Measurements from ENCODE around the gene KCNQ5. TPM values are rescaled to one million over a fixed set of nuclear protein-coding genes. Genes with fewer than 3 reads are reported as not detected.

Gene KCNQ5
- total and polyA plus RNA-seq, 10 of the 15 experiments (the other 5 are each of a cell fraction or from before 2014, with no cell fraction given) = 0.60 to 16.2 (median 3.2) TPM

GRCh38 chr6:72944660-72945059, 322.8 kb downstream of the KCNQ5 start:
- POLR2A ChIA-PET = no interaction called here
- Histone ChIP-seq H3K79me2 (ENCODE audit: control insufficient read depth, insufficient read depth, low read length) (no peaks in the 10 kb centered on the region), H3K4me1 (ENCODE audit: control insufficient read depth, insufficient read depth, low read length) (no peaks in the 10 kb centered on the region), H2AFZ (ENCODE audit: control insufficient read depth, low read depth, low read length) (no peak overlapping the region), H3K9ac (ENCODE audit: control insufficient read depth, insufficient read depth, low read length) (no peak overlapping the region), H3K27ac (ENCODE audit: control insufficient read depth, insufficient read depth) (no peak overlapping the region), H3K36me3 (ENCODE audit: control insufficient read depth in 2 of 2, insufficient read depth in 2 of 2, low read length in 1 of 2) (no peaks in the 10 kb centered on the region), H3K4me3 (no peak overlapping the region), H3K27me3 (replicated peaks in 1 of 2; ENCODE audit: control insufficient read depth in 2 of 2, insufficient read depth in 2 of 2, low read length in 1 of 2) (no peaks in the 10 kb centered on the region), H3K4me2 (ENCODE audit: control insufficient read depth, insufficient read depth) (no peak overlapping the region), H4K20me1 (ENCODE audit: control insufficient read depth, insufficient read depth) (no peaks in the 10 kb centered on the region), H3K9me3 (replicated peaks; ENCODE audit: control insufficient read depth, insufficient read depth, low read length) (no peaks in the 10 kb centered on the region)
- BruUV-seq (replicated peaks) = no TSS peak
- DNase-seq (ENCODE audit: low read depth, low spot score) = no peak
- 97% methylated on average over 2 of the region's 2 CpGs for WGBS (ENCODE audit: insufficient coverage, insufficient replicate concordance, low lambda C conversion rate, missing lambda C conversion rate)
- RAD21 ChIA-PET (ENCODE audit: unreplicated experiment) = no interaction called here
- no peak for ATAC-seq
- intact Hi-C loops (cut with micrococcal nuclease; ENCODE audit: unreplicated experiment) (no loop called here), in situ Hi-C loops (cut with MboI) (no loop called here)
- FAIRE-seq = no peak
- SMC1A ChIA-PET (ENCODE audit: uncharacterized antibody, unreplicated experiment) = interaction anchor here (0.7 kb wide), 1 partner anchor 364 kb away, joined by 3 read pairs; no protein-coding TSS in a partner anchor
- CTCF ChIA-PET = no interaction called here
- TF ChIP-seq CBX5 (IDR thresholded peaks at IDR 0.05; ENCODE audit: low read depth) (no peak), RELB (IDR thresholded peaks at IDR 0.05; ENCODE audit: low read depth) (no peak), E4F1 (IDR thresholded peaks at IDR 0.05; ENCODE audit: borderline replicate concordance, partially characterized antibody) (no peak), HSF1 (IDR thresholded peaks at IDR 0.05; ENCODE audit: low read depth, low read length) (no peak), CHD4 (IDR thresholded peaks at IDR 0.05) (no peak), NR2C1 (IDR thresholded peaks at IDR 0.05) (no peak), ZBTB33 (IDR thresholded peaks at IDR 0.05) (no peak), CHD2 (IDR thresholded peaks at IDR 0.05; ENCODE audit: borderline replicate concordance, low read depth, low read length) (no peak), CEBPB (IDR thresholded peaks at IDR 0.05; ENCODE audit: borderline replicate concordance in 1 of 2, low read depth in 2 of 2, low read length in 2 of 2) (no peak), STAT1 (conservative IDR thresholded peaks at IDR 0.05) (no peak), POLR2AphosphoS5 (IDR thresholded peaks at IDR 0.05; ENCODE audit: low read length) (no peak), NKRF (conservative IDR thresholded peaks at IDR 0.05) (no peak), ETV6 (conservative IDR thresholded peaks at IDR 0.05 in 1 of 2, IDR thresholded peaks at IDR 0.05 in 1 of 2; ENCODE audit: borderline replicate concordance in 1 of 2, low read depth in 1 of 2) (no peak), SMAD1 (IDR thresholded peaks at IDR 0.05; ENCODE audit: low read depth, partially characterized antibody) (no peak)

Data from GM12878 (cell line).